H9 (cell line): ENCODE measurements around the gene HSD11B1L. TPM values are rescaled to one million over a fixed set of nuclear protein-coding genes. Genes with fewer than 3 reads are reported as not detected.

Experiments
- DNase-seq: peaks from one replicate; pipeline ENCODE4 v3.0.0-alpha.2; 2017
- H2AFZ ChIP-seq: one replicate; pipeline ENCODE4 v1.6.1; 2013; ENCODE audit warnings: mild to moderate bottlenecking, low read length, control low read depth, moderate library complexity
- H2AK5ac ChIP-seq: 2 replicates; pipeline ENCODE4 v1.6.1; 2013; ENCODE audit warnings: low read length, control low read depth, mixed read lengths; ENCODE audit not compliant: insufficient read length
- H2BK120ac ChIP-seq: one replicate; pipeline ENCODE4 v1.6.1; 2013; ENCODE audit warnings: low read depth, mild to moderate bottlenecking, low read length, control low read depth, inconsistent platforms; ENCODE audit not compliant: poor library complexity, severe bottlenecking
- H2BK12ac ChIP-seq: 2 replicates; pipeline ENCODE4 v1.6.1; 2013; ENCODE audit warnings: low read length, control low read depth, mixed read lengths, low read depth; ENCODE audit not compliant: insufficient read length
- H2BK15ac ChIP-seq: 2 replicates; pipeline ENCODE4 v1.6.1; 2013; ENCODE audit warnings: low read depth, low read length, control low read depth
- H2BK20ac ChIP-seq: one replicate; pipeline ENCODE4 v1.6.1; 2013; ENCODE audit warnings: low read depth, mild to moderate bottlenecking, low read length, control low read depth, inconsistent platforms; ENCODE audit not compliant: poor library complexity, severe bottlenecking
- H2BK5ac ChIP-seq: 2 replicates; pipeline ENCODE4 v1.6.1; 2013; ENCODE audit warnings: low read length, control low read depth, mixed read lengths; ENCODE audit not compliant: insufficient read length
- H3K14ac ChIP-seq: 2 replicates; pipeline ENCODE4 v1.6.1; 2013; ENCODE audit warnings: low read length, control low read depth; ENCODE audit not compliant: insufficient read depth
- H3K18ac ChIP-seq: 2 replicates; pipeline ENCODE4 v1.6.1; 2013; ENCODE audit warnings: low read depth, mild to moderate bottlenecking, mixed read lengths, low read length, control low read depth; ENCODE audit not compliant: insufficient read length
- H3K23ac ChIP-seq: 2 replicates; pipeline ENCODE4 v1.6.1; 2013; ENCODE audit warnings: low read length, control low read depth, mixed read lengths, low read depth; ENCODE audit not compliant: insufficient read length
- H3K23me2 ChIP-seq: 2 replicates; pipeline ENCODE4 v1.6.1; 2013; ENCODE audit warnings: low read depth, mild to moderate bottlenecking, mixed read lengths, low read length, control low read depth; ENCODE audit not compliant: insufficient read length, poor library complexity, severe bottlenecking
- H3K27ac ChIP-seq: 2 replicates; pipeline ENCODE4 v1.5.1; 2013; ENCODE audit warnings: low read length, control low read depth, mixed read lengths, low read depth; ENCODE audit not compliant: insufficient read length
- H3K27me3 ChIP-seq: 2 replicates; pipeline ENCODE4 v1.6.1; 2013; ENCODE audit warnings: low read length, control low read depth, inconsistent platforms; ENCODE audit not compliant: insufficient read depth
- H3K4ac ChIP-seq: 2 replicates; pipeline ENCODE4 v1.6.1; 2013; ENCODE audit warnings: low read depth, mild to moderate bottlenecking, control low read depth, inconsistent platforms, low read length, moderate library complexity
- H3K4me1 ChIP-seq: 2 replicates; pipeline ENCODE4 v1.6.1; 2013; ENCODE audit warnings: low read length, control low read depth, inconsistent platforms; ENCODE audit not compliant: insufficient read depth
- H3K4me2 ChIP-seq: 2 replicates; pipeline ENCODE4 v1.6.1; 2013; ENCODE audit warnings: low read length, control low read depth, mixed read lengths; ENCODE audit not compliant: insufficient read length, insufficient read depth
- H3K56ac ChIP-seq: 2 replicates; pipeline ENCODE4 v1.6.1; 2013; ENCODE audit warnings: low read depth, mild to moderate bottlenecking, mixed read lengths, low read length, control low read depth; ENCODE audit not compliant: insufficient read length
- H3K79me1 ChIP-seq: 2 replicates; pipeline ENCODE4 v1.6.1; 2013; ENCODE audit warnings: low read depth, mild to moderate bottlenecking, moderate library complexity, low read length, control low read depth, inconsistent platforms; ENCODE audit not compliant: insufficient read depth, poor library complexity, severe bottlenecking
- H3K79me2 ChIP-seq: 2 replicates; pipeline ENCODE4 v1.6.1; 2013; ENCODE audit warnings: low read length, control low read depth, inconsistent platforms; ENCODE audit not compliant: insufficient read depth
- H3K9ac ChIP-seq: 2 replicates; pipeline ENCODE4 v1.6.1; 2013; ENCODE audit warnings: low read length, control low read depth, mixed read lengths; ENCODE audit not compliant: insufficient read length; ENCODE audit errors: extremely low read depth
- H3K9me3 ChIP-seq: one replicate; pipeline ENCODE4 v1.6.1; 2013; ENCODE audit warnings: low read depth, low read length, inconsistent platforms; ENCODE audit not compliant: control insufficient read depth
- H3T11ph ChIP-seq: one replicate; pipeline ENCODE4 v1.6.1; 2013; ENCODE audit warnings: mild to moderate bottlenecking, low read length, control low read depth, inconsistent platforms
- H4K20me1 ChIP-seq: one replicate; pipeline ENCODE4 v1.6.1; 2013; ENCODE audit not compliant: control insufficient read depth, insufficient read length, insufficient read depth
- H4K5ac ChIP-seq: 2 replicates; pipeline ENCODE4 v1.6.1; 2013; ENCODE audit warnings: low read depth, mild to moderate bottlenecking, mixed read lengths, low read length, control low read depth; ENCODE audit not compliant: insufficient read length
- H4K8ac ChIP-seq: replicated peaks from 2 replicates; pipeline ENCODE4 v1.6.1; 2013; ENCODE audit warnings: low read length, control low read depth, mixed read lengths, low read depth; ENCODE audit not compliant: insufficient read length
- H4K91ac ChIP-seq: 2 replicates; pipeline ENCODE4 v1.6.1; 2013; ENCODE audit warnings: low read depth, mild to moderate bottlenecking, moderate library complexity, mixed read lengths, low read length, control low read depth; ENCODE audit not compliant: insufficient read length
- H3K27ac Mint-ChIP-seq, 3 experiments: 2 replicates in 2 of 3; 3 replicates in 1 of 3; pipeline ENCODE4 v1.8.0; 2020 to 2021; ENCODE audit warnings: mixed read lengths in 3 of 3, mild to moderate bottlenecking in 1 of 3, moderate library complexity in 1 of 3
- H3K27me3 Mint-ChIP-seq: 2 replicates; pipeline ENCODE4 v1.8.0; 2021; ENCODE audit warnings: low read depth, mild to moderate bottlenecking, moderate library complexity, mixed read lengths
- H3K36me3 Mint-ChIP-seq, 3 experiments: 2 replicates in 2 of 3; 3 replicates in 1 of 3; pipeline ENCODE4 v1.8.0; 2020 to 2021; ENCODE audit warnings: low read depth in 3 of 3, mixed read lengths in 3 of 3; ENCODE audit not compliant: insufficient read depth in 1 of 3
- H3K4me1 Mint-ChIP-seq, 2 experiments: 2 replicates each; pipeline ENCODE4 v1.8.0; 2020; ENCODE audit warnings: mixed read lengths in 2 of 2
- H3K4me3 Mint-ChIP-seq, 2 experiments: 2 replicates in 1 of 2; 3 replicates in 1 of 2; pipeline ENCODE4 v1.8.0; 2020 to 2021; ENCODE audit warnings: mild to moderate bottlenecking in 2 of 2, mixed read lengths in 2 of 2, moderate library complexity in 1 of 2
- H3K9me3 Mint-ChIP-seq, 2 experiments: 2 replicates in 1 of 2; 3 replicates in 1 of 2; pipeline ENCODE4 v1.8.0; 2020; ENCODE audit warnings: mild to moderate bottlenecking in 2 of 2, mixed read lengths in 2 of 2, moderate library complexity in 1 of 2
- WGBS: extraction: QIAGEN DNeasy Blood & Tissue Kit; methylation state at CpG from one replicate; pipeline ENCODE4 v1.1.7; 2013; ENCODE audit warnings: missing lambda C conversion rate, low lambda C conversion rate, mixed read lengths; ENCODE audit not compliant: insufficient read length; ENCODE audit errors: extremely low coverage; 5-methylcytosine and 5-hydroxymethylcytosine counted together
- total RNA-seq: library from RNA; stranded (reverse); gene quantifications from 2 replicates; pipeline ENCODE4 v1.2.1, GENCODE V29; 2021
- TF ChIP-seq, protein P1 (sequence below): fragments of 200-600 bp; sonication (generic); conservative IDR thresholded peaks from 3 replicates; pipeline ENCODE4 v1.8.0; 2021; ENCODE audit warnings: antibody characterized with exemption, mild to moderate bottlenecking

The HSD11B1L gene
- total RNA-seq, 1 experiment from 2014 or later, result 9.3 TPM

DNA sequence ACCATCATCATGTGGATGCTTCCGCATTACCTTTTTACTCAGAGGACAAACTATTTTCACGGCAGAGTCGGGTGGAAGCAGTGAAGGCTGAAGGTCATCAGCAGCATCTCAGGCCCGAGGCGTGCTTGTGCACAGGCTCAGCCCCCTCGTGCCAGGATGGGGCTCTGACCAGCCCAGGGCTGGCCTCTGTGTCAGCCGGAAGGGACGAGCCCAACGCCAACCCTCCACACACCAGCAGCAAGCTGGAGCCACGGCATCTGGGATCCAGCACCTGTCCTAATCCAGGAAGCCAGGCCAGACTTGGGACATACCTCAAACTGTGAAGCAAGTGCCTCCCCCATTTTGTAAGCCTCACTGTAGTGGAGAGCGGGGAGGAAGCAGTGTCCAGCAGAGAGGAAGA is 11.6 kb upstream of the HSD11B1L start:
- no peak overlapping the region for H3K56ac ChIP-seq
- H3K27ac ChIP-seq, result no peak overlapping the region
- H3K9me3 Mint-ChIP-seq, result no peaks in the 10 kb centered on the region
- H3K9me3 ChIP-seq, result no peaks in the 10 kb centered on the region
- H3K27ac Mint-ChIP-seq, result peak overlapping the region in 2 of 3 experiments; percentile 17 to 72; a peak in 2 of 7 replicates
- H2BK20ac ChIP-seq, result no peak overlapping the region
- H3K18ac ChIP-seq, result no peak overlapping the region
- H3K23ac ChIP-seq, result no peak overlapping the region
- no peaks in the 10 kb centered on the region; the same call in 1 of the 2 replicates for H3K27me3 Mint-ChIP-seq
- no peak for DNase-seq
- H3K9ac ChIP-seq, result no peak overlapping the region
- H3K4me2 ChIP-seq, result no peak overlapping the region
- no peak overlapping the region for H3T11ph ChIP-seq
- no peak overlapping the region for H2BK5ac ChIP-seq
- H3K23me2 ChIP-seq, result no peaks in the 10 kb centered on the region
- H2BK12ac ChIP-seq, result no peak overlapping the region
- peaks cover 4% of the 10 kb centered on the region for H4K20me1 ChIP-seq
- H2AFZ ChIP-seq, result no peak overlapping the region
- no peaks in the 10 kb centered on the region for H3K27me3 ChIP-seq
- WGBS, result no CpG with 5 or more reads among the region's 11 CpGs
- H3K79me2 ChIP-seq, result no peaks in the 10 kb centered on the region
- H4K5ac ChIP-seq, result no peak overlapping the region
- TF ChIP-seq, protein P1, sequence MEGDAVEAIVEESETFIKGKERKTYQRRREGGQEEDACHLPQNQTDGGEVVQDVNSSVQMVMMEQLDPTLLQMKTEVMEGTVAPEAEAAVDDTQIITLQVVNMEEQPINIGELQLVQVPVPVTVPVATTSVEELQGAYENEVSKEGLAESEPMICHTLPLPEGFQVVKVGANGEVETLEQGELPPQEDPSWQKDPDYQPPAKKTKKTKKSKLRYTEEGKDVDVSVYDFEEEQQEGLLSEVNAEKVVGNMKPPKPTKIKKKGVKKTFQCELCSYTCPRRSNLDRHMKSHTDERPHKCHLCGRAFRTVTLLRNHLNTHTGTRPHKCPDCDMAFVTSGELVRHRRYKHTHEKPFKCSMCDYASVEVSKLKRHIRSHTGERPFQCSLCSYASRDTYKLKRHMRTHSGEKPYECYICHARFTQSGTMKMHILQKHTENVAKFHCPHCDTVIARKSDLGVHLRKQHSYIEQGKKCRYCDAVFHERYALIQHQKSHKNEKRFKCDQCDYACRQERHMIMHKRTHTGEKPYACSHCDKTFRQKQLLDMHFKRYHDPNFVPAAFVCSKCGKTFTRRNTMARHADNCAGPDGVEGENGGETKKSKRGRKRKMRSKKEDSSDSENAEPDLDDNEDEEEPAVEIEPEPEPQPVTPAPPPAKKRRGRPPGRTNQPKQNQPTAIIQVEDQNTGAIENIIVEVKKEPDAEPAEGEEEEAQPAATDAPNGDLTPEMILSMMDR, result no peak
- H3K14ac ChIP-seq, result no peak overlapping the region
- H3K4ac ChIP-seq, result no peak overlapping the region
- H2AK5ac ChIP-seq, result no peak overlapping the region
- H2BK120ac ChIP-seq, result no peak overlapping the region
- no peak overlapping the region for H2BK15ac ChIP-seq
- no peaks in the 10 kb centered on the region for H3K4me1 ChIP-seq
- H4K8ac ChIP-seq, result no peak overlapping the region
- no peaks in the 10 kb centered on the region for H3K79me1 ChIP-seq
- no peak overlapping the region for H4K91ac ChIP-seq
- peaks cover 40 to 78% (median 66%) of the 10 kb centered on the region in 3 experiments; a peak in 6 of 7 replicates for H3K36me3 Mint-ChIP-seq
- peaks cover 7 to 14% of the 10 kb centered on the region in 2 experiments for H3K4me1 Mint-ChIP-seq
- no peak overlapping the region for H3K4me3 Mint-ChIP-seq
